CD8-positive, alpha-beta memory T cell (primary cell): Measurements from ENCODE around the gene MAOA. TPM values are rescaled to one million over a fixed set of nuclear protein-coding genes. Genes with fewer than 3 reads are reported as not detected.

Experiments
- CTCF ChIA-PET: fragments of 350-600 bp; sonication (Branson Sonifier 250); formaldehyde crosslinking; loops from one replicate; lab custom pipeline; 2021; ENCODE audit warnings: antibody characterized with exemption; lab: Charles Lee
- POLR2A ChIA-PET: fragments of 350-600 bp; sonication (Branson Sonifier 250); formaldehyde crosslinking; loops from one replicate; lab custom pipeline; 2021; ENCODE audit warnings: antibody characterized with exemption; lab: Charles Lee
- DNase-seq, 5 donors: peaks; one replicate each; pipeline versions ENCODE4 v3.0.0 to v3.0.0-alpha.2; 2020 to 2022; ENCODE audit warnings: mixed read lengths in 1 of 5
- H3K27ac ChIP-seq: one replicate; pipeline ENCODE4 v1.7.0; 2013; ENCODE audit warnings: low read depth, mild to moderate bottlenecking, low read length, moderate library complexity
- H3K27me3 ChIP-seq: 2 replicates; pipeline ENCODE4 v1.7.0; 2013; ENCODE audit warnings: low read length, mild to moderate bottlenecking; ENCODE audit not compliant: insufficient read depth, poor library complexity, severe bottlenecking
- H3K36me3 ChIP-seq: 2 replicates; pipeline ENCODE4 v1.7.0; 2013; ENCODE audit warnings: mild to moderate bottlenecking, low read length, moderate library complexity; ENCODE audit not compliant: insufficient read depth
- H3K4me1 ChIP-seq: 2 replicates; pipeline ENCODE4 v1.7.0; 2013; ENCODE audit warnings: mild to moderate bottlenecking, low read length, moderate library complexity; ENCODE audit not compliant: insufficient read depth
- H3K4me3 ChIP-seq: 2 replicates; pipeline ENCODE4 v1.7.0; 2013; ENCODE audit warnings: mild to moderate bottlenecking, low read length
- H3K9me3 ChIP-seq: 2 replicates; pipeline ENCODE4 v1.7.0; 2013; ENCODE audit warnings: mild to moderate bottlenecking, low read length
- H3K27ac Mint-ChIP-seq, 8 donors: one replicate each; pipeline ENCODE4 v1.8.0; 2020 to 2021; ENCODE audit warnings: mixed read lengths in 8 of 8, mild to moderate bottlenecking in 6 of 8, inconsistent platforms in 3 of 8, moderate library complexity in 3 of 8
- H3K27me3 Mint-ChIP-seq, 2 donors: one replicate each; pipeline ENCODE4 v1.8.0; 2020 to 2021; ENCODE audit warnings: mixed read lengths in 2 of 2, mild to moderate bottlenecking in 1 of 2, moderate library complexity in 1 of 2
- H3K36me3 Mint-ChIP-seq, 3 donors: one replicate each; pipeline ENCODE4 v1.8.0; 2020 to 2021; ENCODE audit warnings: mixed read lengths in 3 of 3, inconsistent platforms in 1 of 3, mild to moderate bottlenecking in 1 of 3
- H3K4me1 Mint-ChIP-seq, 3 donors: one replicate each; pipeline ENCODE4 v1.8.0; 2020 to 2021; ENCODE audit warnings: mixed read lengths in 3 of 3, inconsistent platforms in 1 of 3, mild to moderate bottlenecking in 1 of 3
- H3K4me3 Mint-ChIP-seq, 7 donors: one replicate each; pipeline ENCODE4 v1.8.0; 2020 to 2021; ENCODE audit warnings: mixed read lengths in 7 of 7, mild to moderate bottlenecking in 6 of 7, moderate library complexity in 4 of 7, inconsistent platforms in 2 of 7
- H3K9me3 Mint-ChIP-seq, 5 donors: one replicate each; pipeline ENCODE4 v1.8.0; 2020 to 2022; ENCODE audit warnings: mixed read lengths in 5 of 5, mild to moderate bottlenecking in 3 of 5, moderate library complexity in 2 of 5, inconsistent platforms in 1 of 5
- polyA plus RNA-seq: library from polyadenylated mRNA; unstranded; fragments of 300-500 nt; fragmentation: Illumina TruSeq; gene quantifications from one replicate; pipeline ENCODE4 v1.2.3, GENCODE V29; 2021
- total RNA-seq, 2 experiments: library from RNA; stranded (reverse); gene quantifications; one replicate each; pipeline ENCODE4 v1.2.3, GENCODE V29; 2021

The MAOA gene
- total and polyA plus RNA-seq, 3 experiments from 2014 or later: 4.4 to 22.5 (median 19.1) TPM

DNA sequence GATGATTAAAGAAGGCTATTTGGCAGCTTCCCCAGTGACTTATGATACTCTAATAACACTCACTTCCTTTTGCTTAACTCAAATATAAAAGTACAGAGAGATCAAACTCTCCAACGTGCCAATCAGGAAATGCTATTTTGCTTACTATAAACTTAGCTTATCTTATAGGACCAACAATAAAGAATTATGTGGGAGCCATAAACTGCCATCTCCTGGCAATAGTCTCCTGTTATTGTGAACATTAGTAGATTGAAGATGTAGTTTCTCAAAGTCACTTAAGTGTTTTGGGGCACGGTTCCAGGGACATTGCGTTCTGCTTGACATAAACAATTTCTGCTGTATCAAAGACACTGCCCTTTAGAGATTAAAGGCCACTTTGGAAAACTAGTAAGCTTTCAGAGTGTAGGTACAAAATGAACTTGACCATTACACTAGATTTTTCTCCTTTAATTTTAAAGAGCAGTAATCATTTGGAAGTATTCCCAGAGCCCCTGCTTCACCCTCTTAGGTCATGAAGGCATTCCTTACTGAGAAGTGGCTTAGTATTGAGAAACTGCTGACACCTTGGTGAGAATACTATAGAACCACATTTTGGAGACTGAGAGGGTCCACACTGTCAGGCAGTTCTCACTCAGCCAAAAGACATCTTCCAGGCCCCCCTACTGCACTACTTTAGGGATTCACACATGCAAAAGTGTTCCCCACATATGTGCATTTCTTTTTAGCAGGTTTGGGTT, 51.9 kb downstream of the MAOA start:
- no peaks in the 10 kb centered on the region for H3K4me1 Mint-ChIP-seq
- Histone ChIP-seq H3K4me1 (no peaks in the 10 kb centered on the region), H3K4me3 (no peak overlapping the region), H3K27me3 (no peaks in the 10 kb centered on the region), H3K9me3 (no peaks in the 10 kb centered on the region), H3K27ac (no peak overlapping the region), H3K36me3 (no peaks in the 10 kb centered on the region)
- ChIA-PET POLR2A (no interaction called here), CTCF (no interaction called here)
- no peak overlapping the region for H3K4me3 Mint-ChIP-seq
- no peak overlapping the region for H3K27ac Mint-ChIP-seq
- no peaks in the 10 kb centered on the region for H3K36me3 Mint-ChIP-seq
- H3K9me3 Mint-ChIP-seq: peaks cover 0 to 2% (median 0%) of the 10 kb centered on the region in 5 donors
- peaks cover 3 to 11% of the 10 kb centered on the region in 2 donors for H3K27me3 Mint-ChIP-seq
- no peak for DNase-seq

DNA sequence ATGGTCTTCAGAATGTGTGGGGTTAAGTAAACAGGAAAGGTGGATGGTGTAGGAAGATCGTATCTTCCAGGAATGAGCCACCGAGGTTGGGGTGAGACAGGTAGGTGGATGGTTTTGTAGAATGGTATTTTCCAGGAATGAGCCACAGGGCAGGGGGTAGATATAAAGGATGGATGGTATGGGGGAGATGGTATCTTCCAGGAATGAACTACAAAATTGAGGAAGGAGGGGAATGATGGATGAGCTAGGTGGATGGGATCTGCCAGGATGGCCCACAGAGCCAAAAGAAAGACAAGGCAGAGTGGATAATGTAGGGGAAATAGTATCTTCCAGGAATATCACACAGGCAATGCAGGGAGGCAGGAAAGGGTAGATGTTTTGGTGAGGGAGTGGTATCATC, 60.0 kb downstream of the MAOA start:
- no peak overlapping the region for H3K4me3 Mint-ChIP-seq
- H3K27me3 ChIP-seq: no peaks in the 10 kb centered on the region
- no peaks in the 10 kb centered on the region for H3K4me1 ChIP-seq
- H3K9me3 ChIP-seq: no peaks in the 10 kb centered on the region
- peaks cover 0 to 4% of the 10 kb centered on the region in 2 donors for H3K27me3 Mint-ChIP-seq
- H3K9me3 Mint-ChIP-seq: peaks cover 0 to 3% (median 0%) of the 10 kb centered on the region in 5 donors
- H3K4me3 ChIP-seq: no peak overlapping the region
- CTCF ChIA-PET: no interaction called here
- H3K27ac ChIP-seq: no peak overlapping the region
- no peaks in the 10 kb centered on the region for H3K4me1 Mint-ChIP-seq
- H3K27ac Mint-ChIP-seq: no peak overlapping the region
- no peaks in the 10 kb centered on the region for H3K36me3 ChIP-seq
- H3K36me3 Mint-ChIP-seq: no peaks in the 10 kb centered on the region
- DNase-seq: no peak
- POLR2A ChIA-PET: no interaction called here

GRCh38 chrX:43716696-43717095, 60.6 kb downstream of the MAOA start:
- Histone ChIP-seq H3K4me3 (no peak overlapping the region), H3K9me3 (no peaks in the 10 kb centered on the region), H3K27me3 (no peaks in the 10 kb centered on the region), H3K36me3 (no peaks in the 10 kb centered on the region), H3K27ac (no peak overlapping the region), H3K4me1 (no peaks in the 10 kb centered on the region)
- no peak for DNase-seq
- H3K27ac Mint-ChIP-seq: no peak overlapping the region
- no peaks in the 10 kb centered on the region for H3K36me3 Mint-ChIP-seq
- CTCF ChIA-PET: no interaction called here
- POLR2A ChIA-PET: no interaction called here
- no peaks in the 10 kb centered on the region for H3K4me1 Mint-ChIP-seq
- no peak overlapping the region for H3K4me3 Mint-ChIP-seq
- peaks cover 0 to 3% (median 0%) of the 10 kb centered on the region in 5 donors for H3K9me3 Mint-ChIP-seq
- H3K27me3 Mint-ChIP-seq: peaks cover 0 to 4% of the 10 kb centered on the region in 2 donors

DNA sequence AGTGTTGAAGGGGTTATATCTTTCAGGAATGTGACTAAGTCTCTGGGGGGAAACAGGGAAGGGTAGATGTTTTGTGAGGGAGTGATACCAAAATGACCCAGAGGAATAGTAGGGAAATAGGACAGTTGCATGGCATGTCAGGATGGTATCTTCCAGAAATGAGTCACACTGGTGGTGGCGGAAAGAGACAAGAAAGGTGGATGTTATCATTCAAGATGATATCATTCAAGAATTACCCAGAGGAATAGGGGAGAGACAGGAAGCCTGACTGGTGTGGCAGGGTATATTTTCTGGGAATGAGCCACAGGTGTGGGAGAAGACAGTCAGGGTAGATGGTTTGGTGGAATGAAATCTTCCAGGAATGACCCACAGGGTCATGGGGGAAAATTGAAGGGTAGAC, 61.1 kb downstream of the MAOA start:
- H3K4me3 Mint-ChIP-seq: no peak overlapping the region
- DNase-seq: no peak
- no peaks in the 10 kb centered on the region for H3K4me1 ChIP-seq
- no peaks in the 10 kb centered on the region for H3K36me3 Mint-ChIP-seq
- no peaks in the 10 kb centered on the region for H3K27me3 ChIP-seq
- peaks cover 0 to 4% of the 10 kb centered on the region in 2 donors for H3K27me3 Mint-ChIP-seq
- POLR2A ChIA-PET: no interaction called here
- H3K9me3 Mint-ChIP-seq: peaks cover 0 to 3% (median 0%) of the 10 kb centered on the region in 5 donors
- no peak overlapping the region for H3K4me3 ChIP-seq
- CTCF ChIA-PET: no interaction called here
- H3K4me1 Mint-ChIP-seq: no peaks in the 10 kb centered on the region
- no peak overlapping the region for H3K27ac ChIP-seq
- H3K27ac Mint-ChIP-seq: no peak overlapping the region
- H3K9me3 ChIP-seq: no peaks in the 10 kb centered on the region
- no peaks in the 10 kb centered on the region for H3K36me3 ChIP-seq

DNA sequence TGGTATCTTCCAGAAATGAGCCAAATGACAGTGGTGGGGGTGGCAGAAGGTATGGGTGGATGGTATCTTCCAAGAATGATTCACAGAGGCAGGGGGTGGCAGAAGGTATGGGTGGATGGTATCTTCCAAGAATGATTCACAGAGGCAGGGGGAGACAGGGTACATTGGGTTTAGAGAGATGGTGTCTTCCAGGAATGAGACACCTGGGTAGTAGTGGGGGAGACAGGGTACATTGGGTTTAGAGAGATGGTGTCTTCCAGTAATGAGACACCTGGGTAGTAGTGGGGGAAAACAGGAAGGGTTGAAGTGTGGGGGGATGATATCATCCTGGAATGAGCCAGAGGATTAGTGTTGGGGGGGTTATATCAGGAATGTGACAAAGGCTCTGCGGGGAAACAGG, 62.0 kb downstream of the MAOA start:
- CTCF ChIA-PET: no interaction called here
- POLR2A ChIA-PET: no interaction called here
- Mint-ChIP-seq H3K27ac (no peak overlapping the region), H3K4me3 (no peak overlapping the region), H3K4me1 (no peaks in the 10 kb centered on the region), H3K36me3 (no peaks in the 10 kb centered on the region), H3K9me3 (peaks cover 0 to 1% (median 0%) of the 10 kb centered on the region in 5 donors), H3K27me3 (no peaks in the 10 kb centered on the region)
- no peak overlapping the region for H3K4me3 ChIP-seq
- DNase-seq: no peak
- no peak overlapping the region for H3K27ac ChIP-seq
- H3K36me3 ChIP-seq: no peaks in the 10 kb centered on the region
- H3K9me3 ChIP-seq: no peaks in the 10 kb centered on the region
- no peaks in the 10 kb centered on the region for H3K27me3 ChIP-seq
- no peaks in the 10 kb centered on the region for H3K4me1 ChIP-seq

DNA sequence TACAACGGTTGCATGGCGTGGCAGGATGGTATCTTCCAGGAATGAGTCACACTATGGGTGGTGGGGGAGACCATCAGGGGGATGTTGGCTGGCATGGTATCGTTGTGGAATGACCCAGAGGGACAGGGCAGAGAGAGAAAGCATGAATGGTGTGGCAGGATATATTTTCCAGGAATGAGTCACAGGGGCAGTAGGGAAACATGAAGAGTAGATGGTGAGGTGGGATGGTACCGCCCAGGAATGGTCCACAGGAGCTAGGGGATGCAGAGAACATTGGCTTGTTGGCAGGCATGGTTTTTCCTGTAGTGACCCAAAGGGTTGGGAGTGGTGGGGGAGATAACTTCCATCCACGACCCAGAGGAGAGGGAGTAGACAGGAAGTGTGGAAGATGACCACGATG, 62.4 kb downstream of the MAOA start:
- DNase-seq: no peak
- Histone ChIP-seq H3K4me1 (no peaks in the 10 kb centered on the region), H3K9me3 (no peaks in the 10 kb centered on the region), H3K27me3 (no peaks in the 10 kb centered on the region), H3K27ac (no peak overlapping the region), H3K4me3 (no peak overlapping the region), H3K36me3 (no peaks in the 10 kb centered on the region)
- ChIA-PET CTCF (no interaction called here), POLR2A (no interaction called here)
- no peaks in the 10 kb centered on the region for H3K4me1 Mint-ChIP-seq
- no peak overlapping the region for H3K4me3 Mint-ChIP-seq
- no peaks in the 10 kb centered on the region for H3K27me3 Mint-ChIP-seq
- H3K36me3 Mint-ChIP-seq: no peaks in the 10 kb centered on the region
- no peak overlapping the region for H3K27ac Mint-ChIP-seq
- peaks cover 0 to 2% (median 0%) of the 10 kb centered on the region in 5 donors for H3K9me3 Mint-ChIP-seq

- POLR2A ChIA-PET: no interaction called here
Measured at GRCh38 chrX:43718956-43719355, 62.9 kb downstream of the MAOA start.

DNA sequence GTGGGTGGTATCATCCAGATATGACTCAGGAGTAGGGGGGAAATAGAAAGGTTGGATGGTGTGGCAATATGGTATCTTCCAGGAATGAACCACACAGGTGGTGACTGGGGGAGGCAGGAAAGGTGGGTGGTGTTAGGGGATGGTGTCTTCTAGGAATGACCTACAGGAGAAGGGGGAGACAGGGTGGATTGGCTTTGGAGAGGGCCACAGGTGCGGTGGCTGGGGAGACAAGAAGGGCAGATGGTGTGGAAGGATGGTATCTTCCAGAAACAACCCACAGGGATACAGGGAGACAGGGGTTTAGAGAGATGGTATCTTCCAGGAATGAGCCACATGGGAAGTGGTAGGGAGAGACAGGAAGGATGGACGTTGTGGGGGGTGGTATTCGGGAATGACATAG, 64.0 kb downstream of the MAOA start:
- Mint-ChIP-seq H3K4me3 (no peak overlapping the region), H3K27me3 (peaks cover 0 to 4% of the 10 kb centered on the region in 2 donors), H3K9me3 (peaks cover 0 to 2% (median 0%) of the 10 kb centered on the region in 5 donors), H3K36me3 (no peaks in the 10 kb centered on the region), H3K27ac (no peak overlapping the region), H3K4me1 (no peaks in the 10 kb centered on the region)
- POLR2A ChIA-PET: no interaction called here
- CTCF ChIA-PET: no interaction called here
- no peaks in the 10 kb centered on the region for H3K27me3 ChIP-seq
- H3K36me3 ChIP-seq: no peaks in the 10 kb centered on the region
- no peak overlapping the region for H3K27ac ChIP-seq
- no peaks in the 10 kb centered on the region for H3K4me1 ChIP-seq
- no peak for DNase-seq
- H3K9me3 ChIP-seq: no peaks in the 10 kb centered on the region
- no peak overlapping the region for H3K4me3 ChIP-seq

More at GRCh38 chrX:43718956-43719355, 62.9 kb downstream of the MAOA start:
- Mint-ChIP-seq H3K4me1 (no peaks in the 10 kb centered on the region), H3K27ac (no peak overlapping the region), H3K27me3 (no peaks in the 10 kb centered on the region), H3K4me3 (no peak overlapping the region), H3K36me3 (no peaks in the 10 kb centered on the region), H3K9me3 (peaks cover 0 to 2% (median 0%) of the 10 kb centered on the region in 5 donors)
- Histone ChIP-seq H3K27me3 (no peaks in the 10 kb centered on the region), H3K4me3 (no peak overlapping the region), H3K9me3 (no peaks in the 10 kb centered on the region), H3K27ac (no peak overlapping the region), H3K4me1 (no peaks in the 10 kb centered on the region), H3K36me3 (no peaks in the 10 kb centered on the region)
- CTCF ChIA-PET: no interaction called here
- no peak for DNase-seq
